GM12878 (cell line): ENCODE results near the gene DDX50. TPM values are rescaled to one million over a fixed set of nuclear protein-coding genes. Genes with fewer than 3 reads are reported as not detected.

Experiments used
- ATAC-seq: fragments of 200-7000 bp; cut with Tn5 transposase; 3 replicates; pipeline ENCODE4 v1.9.1; 2020; ENCODE audit warnings: mild to moderate bottlenecking, moderate library complexity
- BruUV-seq: library from RNA; stranded (reverse); fragments of 400-500 nt; replicated peaks from 2 replicates; lab custom pipeline; 2021; lab: Mats Ljungman, UMichigan
- CTCF ChIA-PET: fragments of 300-600 bp; sonication (Branson Sonifier 250); formaldehyde crosslinking; extraction: SDS; loops from one replicate; lab custom pipeline; 2021; ENCODE audit warnings: inconsistent platforms; lab: Yijun Ruan, JAX
- POLR2A ChIA-PET: fragments of 350-600 bp; formaldehyde crosslinking; extraction: SDS; loops from one replicate; lab custom pipeline; 2021; ENCODE audit warnings: inconsistent platforms; lab: Charles Lee
- RAD21 ChIA-PET: fragments of 300-600 bp; sonication (Branson Sonifier 250); formaldehyde crosslinking; loops from one replicate; lab custom pipeline; 2023; ENCODE audit warnings: antibody characterized with exemption; ENCODE audit not compliant: unreplicated experiment; lab: Charles Lee
- SMC1A ChIA-PET: fragments of 300-600 bp; sonication (Branson Sonifier 250); formaldehyde crosslinking; loops from one replicate; lab custom pipeline; 2023; ENCODE audit not compliant: unreplicated experiment, uncharacterized antibody; lab: Charles Lee
- DNase-seq: peaks from one replicate; pipeline ENCODE4 v3.0.0-alpha.2; 2011; ENCODE audit warnings: low read depth, low spot score
- FAIRE-seq: peaks from 3 replicates; lab custom pipeline; 2011; peaks lifted over from hg19 to GRCh38; lab: Jason Lieb, UNC
- H2AFZ ChIP-seq: 2 replicates; pipeline ENCODE4 v1.6.0; 2011; ENCODE audit warnings: low read depth, low read length, control low read depth; ENCODE audit not compliant: control insufficient read depth
- H3K27ac ChIP-seq: 2 replicates; pipeline ENCODE4 v1.5.1; 2011; ENCODE audit warnings: control low read depth; ENCODE audit not compliant: control insufficient read depth, insufficient read depth
- H3K27me3 ChIP-seq, 2 experiments: replicated peaks in 1 of 2; 2 replicates each; pipeline versions ENCODE4 v1.6.0 to v1.6.1; 2011; ENCODE audit warnings: low read length in 1 of 2; ENCODE audit not compliant: control insufficient read depth in 2 of 2, insufficient read depth in 2 of 2
- H3K36me3 ChIP-seq, 2 experiments: 2 replicates each; pipeline ENCODE4 v1.5.1; 2011; ENCODE audit warnings: low read length in 1 of 2; ENCODE audit not compliant: control insufficient read depth in 2 of 2, insufficient read depth in 2 of 2
- H3K4me1 ChIP-seq: 2 replicates; pipeline ENCODE4 v1.6.1; 2011; ENCODE audit warnings: mild to moderate bottlenecking, low read length, moderate library complexity, mixed read lengths; ENCODE audit not compliant: control insufficient read depth, insufficient read depth
- H3K4me2 ChIP-seq: 2 replicates; pipeline ENCODE4 v1.6.0; 2011; ENCODE audit warnings: control low read depth; ENCODE audit not compliant: control insufficient read depth, insufficient read depth
- H3K4me3 ChIP-seq: fragments of 200-600 bp; sonication (generic); 2 replicates; pipeline ENCODE4 v1.5.1; 2016
- H3K79me2 ChIP-seq: 2 replicates; pipeline ENCODE4 v1.6.0; 2011; ENCODE audit warnings: low read length; ENCODE audit not compliant: control insufficient read depth, insufficient read depth
- H3K9ac ChIP-seq: 2 replicates; pipeline ENCODE4 v1.8.0; 2011; ENCODE audit warnings: low read length, control low read depth, mixed read lengths; ENCODE audit not compliant: control insufficient read depth, insufficient read depth
- H3K9me3 ChIP-seq: replicated peaks from 3 replicates; pipeline ENCODE4 v1.5.1; 2011; ENCODE audit warnings: mild to moderate bottlenecking, low read length; ENCODE audit not compliant: control insufficient read depth, insufficient read depth
- H4K20me1 ChIP-seq: 2 replicates; pipeline ENCODE4 v1.6.0; 2011; ENCODE audit not compliant: control insufficient read depth, insufficient read depth
- ASH2L ChIP-seq: fragments of 300-600, 200-600 bp; sonication (generic); IDR thresholded peaks from 2 replicates; pipeline ENCODE4 v1.6.1; 2017; ENCODE audit warnings: low read depth, mild to moderate bottlenecking, borderline replicate concordance
- ETV6 ChIP-seq, 2 experiments: fragments of 450-650 bp in 1 of 2; IDR thresholded peaks in 1 of 2; conservative IDR thresholded peaks in 1 of 2; 2 replicates each; pipeline ENCODE4 v1.6.1; 2014; ENCODE audit warnings: antibody characterized with exemption in 1 of 2, borderline replicate concordance in 1 of 2, low read depth in 1 of 2, mild to moderate bottlenecking in 1 of 2, moderate library complexity in 1 of 2
- HDAC6 ChIP-seq: fragments of 200-600 bp; sonication (generic); IDR thresholded peaks from one replicate; pipeline ENCODE4 v1.8.0; 2017; ENCODE audit warnings: antibody characterized with exemption; ENCODE audit not compliant: unreplicated experiment
- MXI1 ChIP-seq: fragments of 150-350 bp; IDR thresholded peaks from 2 replicates; pipeline ENCODE4 v1.6.1; 2011; ENCODE audit warnings: low read depth, mild to moderate bottlenecking, inconsistent platforms, low read length, improper control_type of control experiment
- POLR2AphosphoS2 ChIP-seq: IDR thresholded peaks from 2 replicates; pipeline ENCODE4 v1.6.1; 2011; ENCODE audit warnings: low read depth, mild to moderate bottlenecking, low read length, improper control_type of control experiment, moderate library complexity
- RUNX3 ChIP-seq: IDR thresholded peaks from 2 replicates; pipeline ENCODE4 v1.6.1; 2012; ENCODE audit warnings: low read length, inconsistent platforms
- STAT3 ChIP-seq: IDR thresholded peaks from 2 replicates; pipeline ENCODE4 v1.6.1; 2011; ENCODE audit warnings: low read depth, low read length, improper control_type of control experiment
- SUPT20H ChIP-seq: IDR thresholded peaks from 2 replicates; pipeline ENCODE4 v1.6.1; 2011; ENCODE audit warnings: low read depth, mild to moderate bottlenecking, low read length, moderate library complexity, borderline replicate concordance; ENCODE audit not compliant: control insufficient read depth
- ZNF622 ChIP-seq: fragments of 450-650 bp; IDR thresholded peaks from 2 replicates; pipeline ENCODE4 v1.6.1; 2017; ENCODE audit warnings: mild to moderate bottlenecking, inconsistent platforms
- WGBS: methylation state at CpG from one replicate; pipeline ENCODE4 v1.1.6; 2016; ENCODE audit warnings: low lambda C conversion rate; ENCODE audit not compliant: insufficient replicate concordance, insufficient coverage; ENCODE audit errors: missing lambda C conversion rate; 5-methylcytosine and 5-hydroxymethylcytosine counted together
- in situ Hi-C: fragments of 300-500 bp; cut with MboI; formaldehyde crosslinking; loops from 9 replicates; pipeline ENCODE4 v1.14.3; 2018; ENCODE audit warnings: mixed read lengths
- intact Hi-C: fragments of 100-400 bp; cut with micrococcal nuclease; formaldehyde crosslinking; loops from one replicate; pipeline ENCODE4 v1.14.2; 2022; ENCODE audit not compliant: unreplicated experiment
- polyA plus RNA-seq, 11 experiments: library from polyadenylated mRNA; depleted of rRNA in 4 of 11; unstranded in 6 of 11; stranded (reverse) in 5 of 11; fragments of >200 nt; fragmentation: Nextera tagmentation in 4 of 11; fragmentation: Illumina TruSeq in 1 of 11; extraction: Ambion mirVana in 4 of 11; extraction: Trizol in 1 of 11; gene quantifications; 1 replicate in 1 of 11; 2 replicates in 10 of 11; pipeline versions ENCODE4 v1.2.1 to v1.2.3, GENCODE V29; 2011 to 2016; ENCODE audit warnings: inconsistent platforms in 2 of 11, missing spikeins in 2 of 11, low read depth in 1 of 11
- total RNA-seq, 4 experiments: library from RNA; depleted of rRNA in 3 of 4; stranded (reverse); fragments of >200 nt in 3 of 4; fragmentation: Illumina TruSeq in 1 of 4; extraction: Trizol in 1 of 4; gene quantifications; 2 replicates each; pipeline versions ENCODE4 v1.2.1 to v1.2.3, GENCODE V29; 2013 to 2021
- TF ChIP-seq, protein P1 (sequence below): fragments of 450-650 bp; conservative IDR thresholded peaks from 2 replicates; pipeline ENCODE4 v1.6.1; 2017; ENCODE audit warnings: mild to moderate bottlenecking, moderate library complexity
- TF ChIP-seq, protein P2 (sequence below): fragments of 450-650 bp; IDR thresholded peaks from 2 replicates; pipeline ENCODE4 v1.6.1; 2017; ENCODE audit warnings: antibody characterized with exemption, mild to moderate bottlenecking, moderate library complexity

Gene DDX50
- total and polyA plus RNA-seq, 10 of the 15 experiments (the other 5 are each of a cell fraction or from before 2014, with no cell fraction given), result 24.9 to 52.0 (median 36.8) TPM

DNA sequence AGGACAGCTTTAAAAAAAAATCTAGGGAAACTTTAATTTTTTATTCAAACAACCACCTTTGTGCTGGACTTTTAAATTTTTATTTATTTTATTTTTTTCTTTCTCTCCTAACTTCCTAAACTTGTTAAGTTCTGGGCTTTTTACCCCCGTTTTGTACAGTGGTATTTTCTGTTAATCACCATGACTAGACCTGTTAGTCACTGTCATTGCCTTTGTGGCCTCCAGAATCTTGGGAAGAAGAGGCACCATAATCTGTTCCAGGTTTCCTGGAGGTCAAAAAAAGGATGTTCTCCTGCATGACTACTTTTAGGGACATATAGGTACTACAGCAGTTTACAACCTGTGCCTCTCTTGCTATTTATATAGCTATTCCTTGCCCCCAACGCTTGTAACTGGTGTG, 31.1 kb upstream of the DDX50 start:
- ATAC-seq, result no peak
- no peak for DNase-seq
- no peaks in the 10 kb centered on the region for H3K36me3 ChIP-seq
- no peaks in the 10 kb centered on the region for H3K27me3 ChIP-seq
- H3K4me1 ChIP-seq, result no peaks in the 10 kb centered on the region
- no peak overlapping the region for H3K4me2 ChIP-seq
- ChIA-PET CTCF (no interaction called here), RAD21 (no interaction called here), POLR2A (no interaction called here), SMC1A (no interaction called here)
- FAIRE-seq, result no peak
- BruUV-seq, result no TSS peak
- no peak overlapping the region for H3K27ac ChIP-seq
- H3K9ac ChIP-seq, result no peak overlapping the region
- H3K79me2 ChIP-seq, result no peaks in the 10 kb centered on the region
- no peak overlapping the region for H3K4me3 ChIP-seq
- TF ChIP-seq ASH2L (no peak), RUNX3 (no peak)
- no peaks in the 10 kb centered on the region; the same call in 2 of the 3 replicates for H3K9me3 ChIP-seq
- no peaks in the 10 kb centered on the region for H4K20me1 ChIP-seq
- 23% methylated on average over 2 of the region's 2 CpGs for WGBS
- H2AFZ ChIP-seq, result no peak overlapping the region
- intact Hi-C loops, result no loop called here
- in situ Hi-C loops, result no loop called here

DNA sequence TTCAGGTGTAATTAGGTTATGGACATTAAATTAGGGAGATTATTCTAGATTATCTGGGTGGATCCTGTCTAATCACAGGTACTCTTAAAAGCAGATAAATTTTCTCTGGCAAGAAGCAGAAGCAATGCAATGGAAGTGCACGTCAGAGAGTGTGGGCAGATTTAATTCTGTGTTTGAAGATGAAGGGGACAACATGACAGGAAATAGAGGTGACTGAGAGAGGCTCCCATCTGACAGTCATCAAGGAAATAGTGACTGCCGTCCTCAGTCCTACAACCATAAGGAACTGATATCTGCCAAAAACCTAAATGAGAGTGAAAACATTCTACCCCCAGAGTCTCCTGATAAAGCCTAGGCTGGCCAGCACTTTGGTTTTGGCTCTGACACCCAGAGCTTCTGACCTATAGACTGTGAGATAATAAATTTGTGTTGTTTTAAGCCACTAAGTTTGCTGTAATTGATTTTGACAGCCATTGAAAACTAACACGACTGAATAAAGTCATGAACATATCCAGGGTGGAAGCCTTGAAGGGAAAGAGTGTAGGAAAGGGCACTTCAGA, 30.5 kb upstream of the DDX50 start:
- CTCF ChIA-PET, result no interaction called here
- RAD21 ChIA-PET, result no interaction called here
- H3K9me3 ChIP-seq, result no peaks in the 10 kb centered on the region; the same call in 2 of the 3 replicates
- no peaks in the 10 kb centered on the region for H4K20me1 ChIP-seq
- no peak overlapping the region for H3K9ac ChIP-seq
- SMC1A ChIA-PET, result no interaction called here
- no peak overlapping the region for H2AFZ ChIP-seq
- no peak for FAIRE-seq
- H3K27ac ChIP-seq, result no peak overlapping the region
- H3K27me3 ChIP-seq, result no peaks in the 10 kb centered on the region
- WGBS, result 58% methylated on average over 3 of the region's 3 CpGs
- no peak for DNase-seq
- H3K4me1 ChIP-seq, result no peaks in the 10 kb centered on the region
- no peak overlapping the region for H3K4me2 ChIP-seq
- H3K36me3 ChIP-seq, result no peaks in the 10 kb centered on the region
- no peaks in the 10 kb centered on the region for H3K79me2 ChIP-seq
- intact Hi-C loops, result no loop called here
- in situ Hi-C loops, result no loop called here
- ATAC-seq, result no peak
- BruUV-seq, result no TSS peak
- H3K4me3 ChIP-seq, result no peak overlapping the region
- POLR2A ChIA-PET, result no interaction called here
- TF ChIP-seq ETV6 (conservative IDR thresholded peaks at IDR 0.05 in 1 of 2, IDR thresholded peaks at IDR 0.05 in 1 of 2; ENCODE audit: borderline replicate concordance in 1 of 2, low read depth in 1 of 2), result no peak
- no peak for TF ChIP-seq SUPT20H
- TF ChIP-seq, protein P1, sequence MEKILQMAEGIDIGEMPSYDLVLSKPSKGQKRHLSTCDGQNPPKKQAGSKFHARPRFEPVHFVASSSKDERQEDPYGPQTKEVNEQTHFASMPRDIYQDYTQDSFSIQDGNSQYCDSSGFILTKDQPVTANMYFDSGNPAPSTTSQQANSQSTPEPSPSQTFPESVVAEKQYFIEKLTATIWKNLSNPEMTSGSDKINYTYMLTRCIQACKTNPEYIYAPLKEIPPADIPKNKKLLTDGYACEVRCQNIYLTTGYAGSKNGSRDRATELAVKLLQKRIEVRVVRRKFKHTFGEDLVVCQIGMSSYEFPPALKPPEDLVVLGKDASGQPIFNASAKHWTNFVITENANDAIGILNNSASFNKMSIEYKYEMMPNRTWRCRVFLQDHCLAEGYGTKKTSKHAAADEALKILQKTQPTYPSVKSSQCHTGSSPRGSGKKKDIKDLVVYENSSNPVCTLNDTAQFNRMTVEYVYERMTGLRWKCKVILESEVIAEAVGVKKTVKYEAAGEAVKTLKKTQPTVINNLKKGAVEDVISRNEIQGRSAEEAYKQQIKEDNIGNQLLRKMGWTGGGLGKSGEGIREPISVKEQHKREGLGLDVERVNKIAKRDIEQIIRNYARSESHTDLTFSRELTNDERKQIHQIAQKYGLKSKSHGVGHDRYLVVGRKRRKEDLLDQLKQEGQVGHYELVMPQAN, result no peak
- no peak for TF ChIP-seq ZNF622
- TF ChIP-seq, protein P2, sequence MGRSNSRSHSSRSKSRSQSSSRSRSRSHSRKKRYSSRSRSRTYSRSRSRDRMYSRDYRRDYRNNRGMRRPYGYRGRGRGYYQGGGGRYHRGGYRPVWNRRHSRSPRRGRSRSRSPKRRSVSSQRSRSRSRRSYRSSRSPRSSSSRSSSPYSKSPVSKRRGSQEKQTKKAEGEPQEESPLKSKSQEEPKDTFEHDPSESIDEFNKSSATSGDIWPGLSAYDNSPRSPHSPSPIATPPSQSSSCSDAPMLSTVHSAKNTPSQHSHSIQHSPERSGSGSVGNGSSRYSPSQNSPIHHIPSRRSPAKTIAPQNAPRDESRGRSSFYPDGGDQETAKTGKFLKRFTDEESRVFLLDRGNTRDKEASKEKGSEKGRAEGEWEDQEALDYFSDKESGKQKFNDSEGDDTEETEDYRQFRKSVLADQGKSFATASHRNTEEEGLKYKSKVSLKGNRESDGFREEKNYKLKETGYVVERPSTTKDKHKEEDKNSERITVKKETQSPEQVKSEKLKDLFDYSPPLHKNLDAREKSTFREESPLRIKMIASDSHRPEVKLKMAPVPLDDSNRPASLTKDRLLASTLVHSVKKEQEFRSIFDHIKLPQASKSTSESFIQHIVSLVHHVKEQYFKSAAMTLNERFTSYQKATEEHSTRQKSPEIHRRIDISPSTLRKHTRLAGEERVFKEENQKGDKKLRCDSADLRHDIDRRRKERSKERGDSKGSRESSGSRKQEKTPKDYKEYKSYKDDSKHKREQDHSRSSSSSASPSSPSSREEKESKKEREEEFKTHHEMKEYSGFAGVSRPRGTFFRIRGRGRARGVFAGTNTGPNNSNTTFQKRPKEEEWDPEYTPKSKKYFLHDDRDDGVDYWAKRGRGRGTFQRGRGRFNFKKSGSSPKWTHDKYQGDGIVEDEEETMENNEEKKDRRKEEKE, result no peak
- TF ChIP-seq POLR2AphosphoS2, result no peak
- no peak for TF ChIP-seq HDAC6
- no peak for TF ChIP-seq MXI1
- TF ChIP-seq STAT3, result no peak
